Activated T-cell treated with anti-CD3 and anti-CD28 coated beads, Interleukin-2, amount 50 U/mL, for 1 hour (primary cell): ENCODE data around the gene LACRT.
"Not testable (repeated sequence)": the region's sequence is repeated elsewhere in the genome, so short reads cannot be mapped to it uniquely, and the experiment has no call there.

Source experiments
- DNase-seq: peaks from one replicate; pipeline ENCODE4 v3.0.0-alpha.2; 2020

The LACRT gene

DNA sequence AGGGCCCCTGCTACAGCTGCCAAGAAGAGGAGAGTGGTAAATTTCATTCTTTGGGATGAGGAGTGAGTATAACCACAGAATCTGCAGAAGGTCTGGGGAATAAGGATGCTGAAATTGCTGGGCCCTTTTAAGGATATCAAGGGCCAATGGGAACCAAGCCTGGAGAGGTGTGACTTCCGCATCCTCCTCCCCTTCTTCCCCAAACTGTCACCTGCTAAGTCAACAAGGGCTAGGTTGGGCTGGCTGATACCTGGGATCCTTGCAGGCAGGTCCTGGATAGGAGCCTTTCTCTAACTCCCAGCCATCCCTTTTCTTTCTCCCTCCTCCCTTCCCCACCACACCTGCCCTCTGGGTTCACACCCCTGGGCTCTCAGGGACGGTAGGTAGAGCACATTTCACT, at the start of gene LACRT:
LACRT (minus strand) TSS at position 101 of the 400 bp plus-strand sequence; CDS start at position 47, 54 bp downstream.
- DNase-seq = no peak

DNA sequence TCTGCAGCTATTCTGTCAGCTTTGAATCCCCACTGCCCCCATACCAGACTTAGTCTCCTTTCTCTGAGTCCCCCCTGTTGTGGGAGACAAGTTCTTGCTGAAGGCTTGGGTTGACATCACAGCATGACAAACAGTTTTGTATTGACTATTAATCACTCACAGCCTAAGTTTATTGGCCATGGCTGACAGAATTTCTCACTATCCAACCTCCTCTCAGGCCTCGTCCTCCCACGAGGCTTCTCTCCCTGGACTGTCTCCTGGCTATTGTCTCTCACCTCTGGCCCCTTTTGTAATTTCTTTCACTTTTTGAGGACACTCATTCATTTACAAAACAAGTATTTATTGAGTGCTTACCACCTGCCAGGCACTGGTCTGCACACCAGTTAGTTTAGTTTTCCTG, 48.7 kb upstream of the LACRT start:
- no peak for DNase-seq

DNA sequence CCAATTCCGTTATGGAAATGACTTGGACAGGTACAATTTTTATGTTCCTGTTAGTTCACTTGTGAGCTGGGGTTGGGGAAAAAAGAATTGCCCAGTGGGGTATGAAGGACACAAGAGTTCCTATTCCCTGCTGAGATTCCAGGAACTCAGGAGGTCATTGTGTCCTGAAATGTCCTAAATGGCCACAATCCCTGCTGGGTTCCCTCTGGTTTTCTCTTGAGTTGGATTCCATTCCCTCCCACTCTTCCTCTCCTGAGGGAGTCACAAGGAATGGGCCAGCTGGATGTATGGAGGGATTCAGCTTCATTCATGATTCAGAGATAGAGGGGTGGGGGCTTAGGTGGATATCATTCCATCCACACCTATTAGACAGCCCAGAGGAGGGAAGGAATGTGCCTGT, 48.0 kb upstream of the LACRT start:
- no peak for DNase-seq

DNA sequence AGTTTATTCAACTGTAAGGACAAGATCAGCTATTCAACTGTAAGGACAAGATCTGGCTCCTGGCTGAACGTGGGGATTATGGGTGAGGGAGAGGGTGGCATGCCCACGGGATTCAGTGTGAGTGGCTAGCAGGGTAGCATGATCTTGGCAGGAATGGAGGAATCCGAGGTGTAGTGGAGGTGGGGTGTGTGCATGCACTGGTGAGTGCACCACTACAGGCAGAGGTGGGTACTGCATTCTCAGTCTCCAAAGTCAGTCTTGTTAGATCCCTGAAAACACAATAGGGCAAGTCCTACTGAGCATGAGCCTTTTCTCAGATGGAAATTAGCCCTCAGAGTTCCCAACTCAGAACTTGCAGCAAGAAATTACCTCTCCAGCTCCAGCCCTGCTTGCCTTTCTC, 45.7 kb upstream of the LACRT start:
- peak; percentile 23 for DNase-seq

DNA sequence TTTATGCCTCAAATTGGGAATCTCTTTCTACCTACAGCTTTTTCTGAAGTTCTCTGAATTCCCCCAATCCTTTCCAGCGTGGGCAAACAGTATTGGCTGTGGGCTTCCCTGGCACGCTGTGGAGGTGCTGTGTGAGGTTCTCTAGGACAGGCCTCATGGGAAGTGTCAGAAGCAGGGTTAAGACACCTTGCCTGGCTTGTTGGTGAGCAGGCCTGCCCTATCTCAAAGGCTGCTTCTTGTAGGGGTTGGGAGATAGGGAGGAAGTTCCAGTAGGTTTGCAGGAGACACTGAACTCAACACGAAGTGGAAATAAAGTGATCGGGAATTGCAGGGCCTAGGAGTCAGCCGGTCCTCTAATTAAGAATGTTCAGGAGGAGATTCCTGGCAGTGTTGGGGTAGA, 43.4 kb upstream of the LACRT start:
- no peak for DNase-seq

- no peak for DNase-seq
Observed at GRCh38 chr12:54667945-54668344, 33.2 kb upstream of the LACRT start.

GRCh38 chr12:54666008-54666407, 31.3 kb upstream of the LACRT start:
- no peak for DNase-seq

DNA sequence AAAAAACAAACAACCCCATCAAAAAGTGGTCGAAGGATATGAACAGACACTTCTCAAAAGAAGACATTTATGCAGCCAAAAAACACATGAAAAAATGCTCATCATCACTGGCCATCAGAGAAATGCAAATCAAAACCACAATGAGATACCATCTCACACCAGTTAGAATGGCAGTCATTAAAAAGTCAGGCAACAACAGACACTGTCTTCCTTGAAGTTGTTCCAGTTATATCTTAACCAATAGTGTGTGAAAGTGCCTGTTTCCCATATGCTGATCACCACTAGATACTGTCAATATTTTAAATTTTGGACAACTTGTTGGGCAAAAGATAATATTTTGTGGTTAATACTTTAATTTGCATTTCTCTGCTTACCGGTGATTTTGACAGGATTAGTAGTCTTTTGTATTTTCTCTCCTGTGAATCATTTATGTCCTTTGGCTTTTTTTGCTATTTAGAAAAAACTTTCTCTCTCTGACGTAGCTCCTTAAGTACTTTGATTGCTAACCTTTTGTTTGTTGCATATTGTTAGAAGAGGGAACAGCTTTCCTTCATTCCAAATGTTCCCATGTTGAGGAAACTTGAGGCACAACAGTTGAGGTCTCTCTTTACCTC, 30.4 kb upstream of the LACRT start:
- not testable (repeated sequence) for DNase-seq

- no peak for DNase-seq
Observed at GRCh38 chr12:54663603-54664002, 28.9 kb upstream of the LACRT start.

GRCh38 chr12:54662026-54662425, 27.3 kb upstream of the LACRT start:
- DNase-seq = no peak

DNA sequence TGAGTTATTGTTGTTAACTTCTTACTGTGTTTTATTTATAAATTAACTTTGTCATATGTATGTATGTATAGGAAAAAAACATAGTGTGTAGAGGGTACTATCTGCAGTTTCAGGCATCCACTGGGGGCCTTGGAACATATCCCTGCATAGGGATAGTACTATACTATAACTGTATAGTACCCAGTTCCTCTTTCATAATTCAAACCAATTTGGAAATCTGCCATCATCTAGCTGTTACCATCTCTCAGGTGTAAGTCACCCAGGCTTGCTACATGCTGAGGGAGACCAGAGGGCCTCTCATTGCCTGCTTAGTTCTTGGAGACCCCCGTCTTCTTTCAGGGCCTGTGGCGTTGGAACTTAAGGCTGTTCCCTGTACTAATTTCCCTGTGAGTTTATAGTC, 26.4 kb upstream of the LACRT start:
- no peak for DNase-seq

GRCh38 chr12:54660320-54660962, 25.7 kb upstream of the LACRT start:
- DNase-seq = no peak

- peak; percentile 27 for DNase-seq
Observed at GRCh38 chr12:54658306-54659264, 23.9 kb upstream of the LACRT start.

DNA sequence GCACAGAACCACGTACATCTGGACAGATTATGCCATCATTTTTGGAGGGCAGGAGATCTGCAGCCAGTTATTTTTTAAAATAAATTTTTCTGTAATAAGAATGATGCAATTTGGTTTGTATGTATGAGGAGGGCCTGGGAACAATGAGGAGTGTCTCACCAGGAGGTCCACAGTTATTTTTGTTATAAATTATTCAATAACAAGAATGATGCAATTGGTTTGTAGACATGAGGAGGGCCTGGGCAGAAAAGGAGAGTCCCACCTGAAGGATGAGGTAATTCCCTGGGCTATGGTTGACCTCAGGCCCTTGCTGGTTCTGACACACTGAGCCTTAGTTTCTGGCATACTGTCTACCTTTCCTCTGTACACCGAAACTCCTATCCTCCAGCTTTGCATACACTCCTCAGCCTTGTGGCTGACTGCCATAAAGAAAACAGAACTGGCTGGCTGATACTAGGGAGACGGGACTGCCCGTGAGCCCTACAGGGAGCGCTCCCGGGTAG, 22.5 kb upstream of the LACRT start:
- no peak for DNase-seq

GRCh38 chr12:54654926-54655325, 20.2 kb upstream of the LACRT start:
- DNase-seq = no peak

- no peak for DNase-seq
Observed at GRCh38 chr12:54653025-54653424, 18.3 kb upstream of the LACRT start.

- DNase-seq = no peak
Observed at GRCh38 chr12:54650889-54651288, 16.2 kb upstream of the LACRT start.

DNA sequence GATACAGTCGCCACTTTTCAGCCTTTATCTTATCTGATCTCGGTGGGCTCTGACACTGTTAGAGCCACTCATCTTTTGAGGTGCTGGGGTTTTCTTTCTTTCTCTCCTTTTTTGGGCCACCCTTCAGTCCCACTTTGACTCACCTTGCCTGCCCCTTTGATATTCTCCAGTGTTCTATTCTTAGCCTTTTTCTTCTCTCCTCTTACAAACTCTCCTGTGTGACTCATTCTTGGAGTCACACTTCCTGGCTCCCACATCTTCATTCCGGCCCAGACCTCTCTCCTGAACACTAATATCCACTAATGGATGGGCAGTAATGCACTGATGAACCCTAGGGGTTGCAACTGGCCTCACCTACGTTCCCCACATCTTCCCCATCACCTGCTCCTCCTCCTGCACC, 15.7 kb upstream of the LACRT start:
- DNase-seq = no peak

GRCh38 chr12:54649825-54650224, 15.1 kb upstream of the LACRT start:
- no peak for DNase-seq

DNA sequence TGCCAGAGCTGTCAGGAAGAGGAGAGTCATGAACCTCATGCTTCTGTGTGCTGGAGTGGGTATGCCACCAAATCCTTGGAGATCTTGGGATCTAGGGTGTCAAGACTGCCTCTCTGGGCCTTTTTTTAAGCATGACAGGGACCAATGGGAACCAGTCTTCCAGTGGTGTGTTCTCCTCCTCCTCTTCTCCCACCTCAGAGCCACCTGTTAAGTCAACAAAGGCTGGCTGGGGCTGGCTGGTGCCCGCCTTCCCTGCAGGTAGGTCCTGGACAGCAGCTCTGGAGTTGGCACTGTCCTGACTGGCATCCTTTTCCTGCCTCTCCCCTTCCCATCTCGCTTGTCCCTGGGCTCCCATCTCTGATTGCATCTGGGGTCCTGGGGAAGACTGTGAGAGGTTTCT, 13.6 kb upstream of the LACRT start, which contains the start of gene DCD:
DCD (minus strand) TSS at position 101 of the 400 bp plus-strand sequence; CDS start at position 39, 62 bp downstream.
- no peak for DNase-seq

- no peak for DNase-seq
Observed at GRCh38 chr12:54641554-54641953, 6.9 kb upstream of the LACRT start.

DNA sequence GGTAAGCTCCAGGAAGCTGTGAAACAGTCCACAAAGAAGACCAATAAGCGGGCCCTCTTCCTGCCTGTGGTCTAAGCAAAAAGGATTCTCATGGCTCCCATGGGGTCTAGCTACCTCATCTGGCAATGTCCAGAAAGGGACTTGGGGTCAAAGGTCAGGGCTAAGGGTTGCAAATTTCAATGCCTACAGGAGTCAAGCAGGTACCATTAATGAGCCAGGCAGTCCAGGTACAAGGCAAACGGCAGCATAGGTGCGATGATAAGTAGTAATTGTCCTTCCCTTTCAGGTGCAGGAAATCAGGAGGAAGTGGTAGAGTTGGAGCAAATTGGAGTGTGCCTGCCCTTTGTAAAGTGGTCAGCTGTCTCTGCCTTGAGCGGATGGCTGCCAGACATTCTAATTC, 6.4 kb upstream of the LACRT start:
- DNase-seq = no peak

GRCh38 chr12:54639112-54639511, 4.4 kb upstream of the LACRT start:
- not testable (repeated sequence) for DNase-seq
